OCI-LY1 (cell line): ENCODE results near the gene CDK5RAP2.

ENCODE experiments used
- H2AFZ ChIP-seq: fragments of 200-600 bp; sonication (generic), shearing (Covaris generic); 2 replicates; pipeline ENCODE4 v1.6.0; 2014; ENCODE audit warnings: antibody characterized with exemption, mild to moderate bottlenecking, low read length
- H3F3A ChIP-seq: fragments of 200-600 bp; sonication (generic), shearing (Covaris generic); 2 replicates; pipeline ENCODE4 v1.6.0; 2014; ENCODE audit warnings: mild to moderate bottlenecking, antibody characterized with exemption, low read length, moderate library complexity; ENCODE audit not compliant: insufficient read depth
- H3K27ac ChIP-seq: fragments of 200-600 bp; sonication (generic); 2 replicates; pipeline ENCODE4 v1.5.1; 2014; ENCODE audit warnings: low read length, mixed run types, mild to moderate bottlenecking, low read depth; ENCODE audit not compliant: poor library complexity, severe bottlenecking
- H3K27me3 ChIP-seq: fragments of 200-600 bp; sonication (generic); 2 replicates; pipeline ENCODE4 v1.6.0; 2014; ENCODE audit warnings: antibody characterized with exemption, mild to moderate bottlenecking, low read length, moderate library complexity; ENCODE audit not compliant: insufficient read depth
- H3K36me3 ChIP-seq: fragments of 200-600 bp; sonication (generic); 2 replicates; pipeline ENCODE4 v1.6.1; 2014; ENCODE audit warnings: mild to moderate bottlenecking, antibody characterized with exemption, low read length, moderate library complexity, mixed read lengths; ENCODE audit not compliant: insufficient read depth
- H3K4me1 ChIP-seq: fragments of 200-600 bp; sonication (generic); 2 replicates; pipeline ENCODE4 v1.5.1; 2014; ENCODE audit warnings: mild to moderate bottlenecking, low read length, moderate library complexity; ENCODE audit not compliant: insufficient read depth, severe bottlenecking
- H3K4me2 ChIP-seq: fragments of 200-600 bp; sonication (generic), shearing (Covaris generic); 2 replicates; pipeline ENCODE4 v1.6.1; 2014; ENCODE audit warnings: low read length
- H3K4me3 ChIP-seq: fragments of 200-600 bp; sonication (generic); 2 replicates; pipeline ENCODE4 v1.5.1; 2014; ENCODE audit warnings: low read length, low read depth, mild to moderate bottlenecking, mixed read lengths; ENCODE audit not compliant: poor library complexity, severe bottlenecking
- H3K79me2 ChIP-seq: fragments of 200-600 bp; shearing (Covaris generic); 2 replicates; pipeline ENCODE4 v1.6.1; 2016; ENCODE audit warnings: mixed run types, low read length, mixed read lengths; ENCODE audit not compliant: insufficient read depth
- H3K9ac ChIP-seq: fragments of 200-600 bp; sonication (generic), shearing (Covaris generic); 2 replicates; pipeline ENCODE4 v1.6.1; 2014; ENCODE audit warnings: mild to moderate bottlenecking, low read length, mixed read lengths
- H3K9me2 ChIP-seq: fragments of 200-600 bp; sonication (generic), shearing (Covaris generic); 2 replicates; pipeline ENCODE4 v1.6.1; 2014; ENCODE audit warnings: low read depth, mild to moderate bottlenecking, low read length, mixed read lengths
- H3K9me3 ChIP-seq: fragments of 200-600 bp; shearing (Covaris generic); 2 replicates; pipeline ENCODE4 v1.6.1; 2014; ENCODE audit warnings: low read length, mixed read lengths
- H4K20me1 ChIP-seq: fragments of 200-600 bp; sonication (generic), shearing (Covaris generic); 2 replicates; pipeline ENCODE4 v1.6.0; 2016; ENCODE audit warnings: mild to moderate bottlenecking, low read length; ENCODE audit not compliant: insufficient read depth
- EZH2 ChIP-seq: fragments of 200-600 bp; sonication (generic), shearing (Covaris generic); IDR thresholded peaks from 2 replicates; pipeline ENCODE4 v1.8.0; 2017; ENCODE audit warnings: borderline replicate concordance, mixed run types, mild to moderate bottlenecking, antibody characterized with exemption, low read length, moderate library complexity, mixed read lengths
- TF ChIP-seq, protein P1 (sequence below): fragments of 200-600 bp; sonication (generic), shearing (Covaris generic); IDR thresholded peaks from 2 replicates; pipeline ENCODE4 v1.5.1; 2017; ENCODE audit warnings: mild to moderate bottlenecking, antibody characterized with exemption, low read length, moderate library complexity, mixed read lengths

The CDK5RAP2 gene

DNA sequence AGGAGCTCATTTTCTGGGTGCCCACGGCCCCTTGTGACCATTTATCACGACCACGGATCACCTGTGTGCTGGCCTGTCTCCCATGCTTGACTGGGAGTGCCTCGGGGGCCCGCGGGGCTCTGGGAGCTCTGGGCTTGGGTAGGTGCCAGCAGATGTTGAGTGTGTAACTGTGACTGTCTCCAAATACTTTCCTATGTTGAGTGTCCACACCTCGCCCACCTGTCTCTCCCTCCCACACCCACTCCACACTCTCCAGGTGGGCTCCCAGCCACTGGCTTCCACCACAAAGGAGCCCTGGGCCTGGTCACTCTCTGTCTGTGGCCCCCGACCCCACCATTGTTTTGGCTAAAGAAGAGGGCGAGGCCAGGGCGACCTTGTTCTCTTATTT lies 196.4 kb downstream of the CDK5RAP2 start:
- Histone ChIP-seq H2AFZ (no peak overlapping the region), H3F3A (no peaks in the 10 kb centered on the region), H3K4me2 (no peak overlapping the region), H3K36me3 (peaks cover 11% of the 10 kb centered on the region; the same call in 1 of the 2 replicates), H3K27me3 (no peaks in the 10 kb centered on the region; the same call in 1 of the 2 replicates), H3K9me3 (no peaks in the 10 kb centered on the region), H3K27ac (no peak overlapping the region), H3K4me1 (peaks cover 20% of the 10 kb centered on the region), H3K79me2 (no peaks in the 10 kb centered on the region), H3K9ac (no peak overlapping the region), H3K9me2 (no peaks in the 10 kb centered on the region), H4K20me1 (no peaks in the 10 kb centered on the region), H3K4me3 (no peak overlapping the region)
- TF ChIP-seq, protein P1, sequence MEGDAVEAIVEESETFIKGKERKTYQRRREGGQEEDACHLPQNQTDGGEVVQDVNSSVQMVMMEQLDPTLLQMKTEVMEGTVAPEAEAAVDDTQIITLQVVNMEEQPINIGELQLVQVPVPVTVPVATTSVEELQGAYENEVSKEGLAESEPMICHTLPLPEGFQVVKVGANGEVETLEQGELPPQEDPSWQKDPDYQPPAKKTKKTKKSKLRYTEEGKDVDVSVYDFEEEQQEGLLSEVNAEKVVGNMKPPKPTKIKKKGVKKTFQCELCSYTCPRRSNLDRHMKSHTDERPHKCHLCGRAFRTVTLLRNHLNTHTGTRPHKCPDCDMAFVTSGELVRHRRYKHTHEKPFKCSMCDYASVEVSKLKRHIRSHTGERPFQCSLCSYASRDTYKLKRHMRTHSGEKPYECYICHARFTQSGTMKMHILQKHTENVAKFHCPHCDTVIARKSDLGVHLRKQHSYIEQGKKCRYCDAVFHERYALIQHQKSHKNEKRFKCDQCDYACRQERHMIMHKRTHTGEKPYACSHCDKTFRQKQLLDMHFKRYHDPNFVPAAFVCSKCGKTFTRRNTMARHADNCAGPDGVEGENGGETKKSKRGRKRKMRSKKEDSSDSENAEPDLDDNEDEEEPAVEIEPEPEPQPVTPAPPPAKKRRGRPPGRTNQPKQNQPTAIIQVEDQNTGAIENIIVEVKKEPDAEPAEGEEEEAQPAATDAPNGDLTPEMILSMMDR, result no peak
- no peak for TF ChIP-seq EZH2

GRCh38 chr9:120382453-120382852 lies 197.5 kb downstream of the CDK5RAP2 start:
- Histone ChIP-seq H3K4me2 (no peak overlapping the region), H3K9me2 (no peaks in the 10 kb centered on the region), H3K27me3 (no peaks in the 10 kb centered on the region; the same call in 1 of the 2 replicates), H3K9ac (no peak overlapping the region), H3F3A (no peaks in the 10 kb centered on the region), H3K27ac (no peak overlapping the region), H3K4me3 (no peak overlapping the region), H3K36me3 (0 out of 2 replicates have a peak, but pooled peaks cover 3% of the 10 kb centered on the region), H4K20me1 (no peaks in the 10 kb centered on the region), H2AFZ (no peak overlapping the region), H3K9me3 (no peaks in the 10 kb centered on the region), H3K79me2 (no peaks in the 10 kb centered on the region), H3K4me1 (peaks cover 11% of the 10 kb centered on the region)
- TF ChIP-seq, protein P1, result no peak
- no peak for TF ChIP-seq EZH2

DNA sequence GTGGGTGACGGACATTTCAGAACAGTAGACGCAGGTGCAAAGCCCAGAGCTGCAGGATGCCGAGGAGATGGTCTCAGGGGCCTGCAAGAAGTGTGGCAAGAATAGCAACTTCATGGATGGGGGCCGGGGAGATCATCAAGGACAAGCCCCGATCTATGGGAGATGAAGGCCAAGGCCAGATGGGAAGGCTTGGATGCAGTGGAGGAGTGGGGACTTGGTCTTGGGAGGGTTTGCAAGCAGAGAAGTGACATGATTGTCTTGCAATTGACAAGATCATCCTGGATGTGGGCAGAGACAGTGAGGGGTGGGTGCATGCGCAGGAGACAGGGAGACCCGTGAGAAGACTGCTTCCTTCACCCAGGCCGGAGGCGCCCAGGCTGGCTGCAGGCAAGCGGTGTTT lies 198.1 kb downstream of the CDK5RAP2 start:
- Histone ChIP-seq H3K4me1 (peaks cover 5% of the 10 kb centered on the region), H3K79me2 (no peaks in the 10 kb centered on the region), H3F3A (no peaks in the 10 kb centered on the region), H2AFZ (no peak overlapping the region), H3K27ac (no peak overlapping the region), H4K20me1 (no peaks in the 10 kb centered on the region), H3K4me2 (no peak overlapping the region), H3K27me3 (peaks cover 1% of the 10 kb centered on the region; the same call in 1 of the 2 replicates), H3K4me3 (no peak overlapping the region), H3K9me3 (no peaks in the 10 kb centered on the region), H3K9me2 (no peaks in the 10 kb centered on the region), H3K9ac (no peak overlapping the region), H3K36me3 (0 out of 2 replicates have a peak, but pooled peaks cover 3% of the 10 kb centered on the region)
- TF ChIP-seq EZH2, result no peak

DNA sequence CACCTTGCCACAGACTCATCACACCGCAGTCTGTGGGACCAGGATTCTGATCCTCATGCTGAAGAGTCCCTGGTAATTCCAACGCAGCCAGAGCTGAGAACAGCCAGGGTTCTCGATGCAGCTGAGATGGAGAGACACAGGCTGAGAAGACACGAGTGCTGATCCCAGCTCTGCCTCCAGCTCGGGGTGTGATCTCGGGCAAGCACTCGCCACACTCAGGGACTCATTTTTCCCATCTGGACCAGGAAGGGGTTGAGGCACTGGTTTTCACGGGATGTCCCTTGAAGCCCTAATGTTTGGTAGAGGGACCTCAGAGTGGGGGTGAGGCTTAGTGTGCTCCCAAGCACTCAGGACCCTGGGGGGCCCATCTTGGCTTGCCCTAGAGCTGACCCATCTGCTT lies 200.4 kb downstream of the CDK5RAP2 start:
- no peak overlapping the region for H2AFZ ChIP-seq

More for the DNA sequence above, 200.4 kb downstream of the CDK5RAP2 start:
- Histone ChIP-seq H3K4me3 (no peak overlapping the region), H3K9me2 (no peaks in the 10 kb centered on the region), H3F3A (no peaks in the 10 kb centered on the region), H3K27ac (no peak overlapping the region), H3K27me3 (peaks cover 5% of the 10 kb centered on the region; the same call in 1 of the 2 replicates), H3K4me2 (no peak overlapping the region), H3K4me1 (no peaks in the 10 kb centered on the region), H4K20me1 (no peaks in the 10 kb centered on the region), H3K9ac (no peak overlapping the region), H3K9me3 (no peaks in the 10 kb centered on the region), H3K79me2 (no peaks in the 10 kb centered on the region), H3K36me3 (no peaks in the 10 kb centered on the region)
- no peak for TF ChIP-seq EZH2
- TF ChIP-seq, protein P1, result no peak
